AG20443 (cell line): ENCODE data around the gene PGF.
A peak's percentile ranks its signal among the peaks of the same experiment; 100 is the strongest.

ENCODE experiments used
- DNase-seq: peaks from one replicate; pipeline ENCODE4 v3.0.0; 2012; ENCODE audit warnings: low spot score, mixed read lengths

Gene PGF

GRCh38 chr14:74919421-74920165 is 35.8 kb downstream of the PGF start:
- peak; percentile 53 for DNase-seq

DNA sequence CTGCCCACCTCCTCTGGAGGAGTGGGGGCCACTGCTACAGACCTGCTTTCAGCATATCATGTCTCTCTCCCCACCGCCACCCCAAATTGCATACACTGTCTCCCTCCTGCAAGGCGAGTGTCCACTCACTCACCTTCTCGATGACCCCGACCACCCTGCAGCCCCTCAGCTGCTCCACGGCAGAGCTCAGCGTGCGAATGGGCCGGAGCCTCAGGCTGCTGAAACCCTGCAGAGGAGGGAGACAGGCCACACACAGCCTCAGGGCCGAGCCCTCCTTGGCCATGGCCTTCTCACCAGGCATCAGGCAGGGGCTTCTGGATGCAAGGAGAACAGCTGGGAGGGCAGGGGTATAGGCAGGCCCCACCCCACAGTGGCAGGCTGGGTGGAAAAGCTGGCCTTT is 37.0 kb downstream of the PGF start:
- DNase-seq: no peak

- no peak for DNase-seq
Observed at GRCh38 chr14:74917646-74918081, 37.7 kb downstream of the PGF start.

GRCh38 chr14:74917178-74917543 is 38.2 kb downstream of the PGF start:
- DNase-seq: no peak

GRCh38 chr14:74915826-74916225 is 39.6 kb downstream of the PGF start:
- DNase-seq: no peak

- DNase-seq: no peak
Observed at GRCh38 chr14:74915426-74915825, 40.0 kb downstream of the PGF start.

- DNase-seq: peak; percentile 89
Observed at GRCh38 chr14:74913986-74914573, 41.3 kb downstream of the PGF start.

DNA sequence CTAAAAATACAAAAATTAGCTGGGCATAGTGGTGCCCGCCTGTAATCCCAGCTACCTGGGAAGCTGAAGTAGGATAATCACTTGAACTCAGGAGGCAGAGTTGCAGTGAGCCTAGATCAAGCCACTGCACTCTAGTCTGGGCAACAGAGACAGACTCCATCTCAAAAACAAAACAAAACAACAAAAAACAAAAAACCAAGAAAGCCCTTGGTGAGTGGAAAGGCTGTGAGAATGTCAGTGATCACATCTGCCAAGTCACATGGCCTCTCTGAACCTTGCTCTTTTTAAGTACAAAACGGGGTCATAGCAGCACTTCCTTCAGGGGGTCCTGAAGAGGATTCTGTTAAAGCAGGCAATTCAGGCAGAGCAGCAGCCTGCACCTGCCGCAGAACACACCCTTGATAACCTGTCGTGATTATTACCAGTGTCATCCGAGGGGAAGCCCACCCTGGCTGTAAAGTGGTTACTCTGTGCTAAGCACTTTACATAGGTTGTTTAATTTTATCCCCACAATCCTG is 41.9 kb downstream of the PGF start:
- DNase-seq: no peak

DNA sequence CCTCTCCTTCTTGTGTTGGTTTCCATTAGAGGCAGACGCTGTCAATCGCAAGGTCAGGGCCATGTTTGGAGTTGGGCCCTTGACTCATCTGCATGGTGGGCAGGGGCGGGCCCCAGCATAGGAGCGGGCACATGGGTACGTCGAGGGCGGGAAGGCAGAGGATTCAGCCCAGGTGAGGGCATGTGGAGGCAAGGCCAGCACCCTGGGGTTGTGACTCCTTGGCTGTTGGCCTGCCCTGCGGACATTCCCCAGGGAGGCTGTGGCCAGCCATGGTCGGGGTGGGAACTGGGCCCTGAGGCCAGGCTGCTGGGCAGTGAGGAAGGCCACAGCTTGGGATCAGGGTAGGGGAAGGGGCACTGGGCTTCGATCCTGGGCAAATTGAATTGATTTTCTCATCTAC is 42.6 kb downstream of the PGF start:
- DNase-seq: no peak

GRCh38 chr14:74912111-74912510 is 43.3 kb downstream of the PGF start:
- DNase-seq: no peak

- DNase-seq: no peak
Observed at GRCh38 chr14:74911704-74912103, 43.7 kb downstream of the PGF start.

DNA sequence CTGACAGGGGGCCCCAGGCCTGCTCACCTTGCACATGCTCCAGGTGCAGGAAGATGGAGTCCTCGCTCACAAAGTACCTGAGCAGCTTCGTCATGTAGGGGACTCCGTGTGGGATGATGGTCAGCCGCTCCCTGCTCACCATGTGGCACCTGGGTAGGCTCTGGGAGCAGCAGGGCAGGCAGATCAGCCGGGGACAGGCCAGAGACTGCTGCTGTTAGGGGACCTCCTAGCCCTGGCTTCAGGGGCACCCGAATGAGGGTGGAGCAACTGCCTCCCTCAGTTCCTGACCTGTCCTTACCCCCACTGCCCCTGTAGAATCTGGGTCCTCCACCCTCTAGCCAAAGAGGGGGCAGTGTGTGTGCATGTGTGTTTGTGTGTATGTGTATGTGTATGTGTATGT is 44.2 kb downstream of the PGF start:
- no peak for DNase-seq

DNA sequence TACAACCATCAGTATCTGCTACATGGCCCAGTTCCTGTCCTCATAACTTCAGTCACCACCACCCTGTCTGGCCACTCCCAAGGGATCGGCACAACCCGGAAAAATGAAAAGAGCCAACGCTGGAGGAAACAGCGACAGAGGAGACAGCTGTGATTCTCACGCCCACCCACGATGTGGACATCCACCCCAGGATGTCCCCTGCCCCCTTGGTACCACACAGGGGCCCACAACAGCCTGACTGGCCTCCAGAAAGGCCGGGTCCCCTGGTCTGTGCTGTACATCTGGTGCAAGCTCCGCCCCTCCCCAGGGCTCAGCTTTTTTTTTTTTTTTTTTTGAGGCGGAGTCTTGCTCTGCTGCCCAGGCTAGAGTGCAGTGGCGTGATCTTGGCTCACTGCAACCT is 44.8 kb downstream of the PGF start:
- no peak for DNase-seq

DNA sequence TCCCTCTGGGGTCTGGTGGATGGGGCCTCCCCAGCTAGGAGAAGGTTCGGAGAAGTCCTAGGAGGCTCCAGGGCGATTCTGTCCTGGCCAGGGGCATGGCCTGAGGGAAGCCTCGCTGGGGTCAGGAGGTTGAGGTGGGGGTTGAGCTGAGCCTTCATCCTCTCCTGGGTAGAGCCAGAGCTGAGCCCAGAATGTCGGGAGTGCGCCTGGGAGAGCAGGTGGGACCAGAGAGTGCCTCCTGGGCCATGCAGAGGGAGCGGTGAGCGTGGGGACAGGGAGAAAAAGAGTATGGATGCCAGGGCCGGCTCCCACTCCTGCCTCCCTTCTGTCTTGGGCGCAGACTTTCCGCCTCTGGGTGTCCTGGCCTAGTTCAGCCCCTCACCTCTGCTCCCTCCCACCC is 45.5 kb downstream of the PGF start:
- no peak for DNase-seq

DNA sequence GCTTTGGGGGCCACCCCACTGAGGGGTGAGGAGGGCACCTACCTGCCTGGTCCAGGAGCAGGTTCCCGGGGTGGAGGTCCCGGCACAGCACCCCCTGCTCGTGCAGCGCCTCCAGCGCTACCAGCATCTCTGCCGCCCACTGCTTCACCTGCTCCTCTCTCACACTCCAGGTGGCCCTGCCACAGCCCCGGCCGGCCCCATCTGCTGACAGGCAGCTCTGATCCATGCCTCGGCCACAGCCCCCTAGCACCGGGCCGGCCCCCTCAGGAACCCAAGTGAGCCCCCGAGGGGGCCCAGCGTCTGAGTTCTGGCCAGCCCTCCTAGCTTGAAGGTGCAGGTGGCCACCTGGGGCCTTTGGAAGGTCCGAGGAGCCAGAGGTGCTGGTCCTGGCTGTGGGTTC is 45.9 kb downstream of the PGF start:
- DNase-seq: no peak

- DNase-seq: no peak
Observed at GRCh38 chr14:74908861-74909341, 46.5 kb downstream of the PGF start.

- no peak for DNase-seq
Observed at GRCh38 chr14:74907744-74908143, 47.7 kb downstream of the PGF start.

DNA sequence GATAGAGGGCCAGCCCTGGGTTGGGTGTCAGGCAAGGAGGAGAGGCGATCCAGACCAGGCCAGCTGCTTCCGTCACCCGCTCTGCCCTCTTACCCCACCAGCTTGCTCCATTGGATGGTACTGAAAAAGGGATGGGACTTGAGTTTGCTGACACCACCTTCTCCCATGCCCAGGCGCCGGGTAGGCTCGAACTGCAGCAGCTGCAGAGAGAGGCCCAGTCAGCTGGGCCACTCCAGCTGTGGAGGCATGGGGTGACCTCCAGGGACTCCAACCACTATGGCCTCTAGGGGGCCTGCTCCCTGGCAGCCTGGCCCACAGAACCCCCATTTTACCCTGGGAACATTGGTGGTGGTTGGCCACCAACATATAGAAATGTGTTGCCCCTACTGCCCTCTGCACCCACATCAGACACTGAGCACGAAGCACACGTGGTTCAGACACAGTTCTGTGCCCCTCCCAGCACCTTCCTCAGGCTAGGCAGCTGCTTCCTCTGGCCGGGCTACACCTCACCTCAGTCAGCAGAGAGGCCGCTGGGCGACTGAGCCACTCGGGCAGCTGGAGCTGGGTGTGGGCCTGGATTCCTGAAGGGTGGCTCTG is 48.4 kb downstream of the PGF start:
- no peak for DNase-seq

DNA sequence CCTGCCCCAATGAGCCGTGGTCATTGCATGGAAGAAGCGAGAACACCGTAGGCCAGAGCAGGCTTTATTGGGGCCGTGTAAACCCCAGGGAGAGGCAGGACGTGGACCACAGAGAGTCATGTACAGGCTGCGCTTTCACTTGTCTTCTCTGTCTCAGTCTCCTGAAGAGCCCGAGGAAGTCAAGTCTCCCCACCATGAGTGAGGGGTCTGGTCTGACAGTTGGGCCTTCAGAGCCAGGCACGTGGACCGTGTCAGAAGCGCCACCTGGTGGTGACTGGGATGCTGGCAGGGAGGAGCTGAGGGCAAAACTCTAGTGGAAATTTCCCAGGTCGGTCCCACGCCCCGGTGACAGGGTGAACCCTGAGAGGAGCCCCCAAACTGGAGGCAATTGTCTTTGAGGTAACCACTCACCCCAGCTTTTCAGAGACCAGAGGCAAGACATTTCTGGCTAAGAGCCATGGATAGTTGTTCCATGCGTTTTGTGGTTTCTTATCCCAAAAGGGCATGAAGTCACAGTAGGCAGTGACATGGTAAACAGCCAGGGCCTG is 49.7 kb downstream of the PGF start:
- DNase-seq: peak; percentile 86

DNA sequence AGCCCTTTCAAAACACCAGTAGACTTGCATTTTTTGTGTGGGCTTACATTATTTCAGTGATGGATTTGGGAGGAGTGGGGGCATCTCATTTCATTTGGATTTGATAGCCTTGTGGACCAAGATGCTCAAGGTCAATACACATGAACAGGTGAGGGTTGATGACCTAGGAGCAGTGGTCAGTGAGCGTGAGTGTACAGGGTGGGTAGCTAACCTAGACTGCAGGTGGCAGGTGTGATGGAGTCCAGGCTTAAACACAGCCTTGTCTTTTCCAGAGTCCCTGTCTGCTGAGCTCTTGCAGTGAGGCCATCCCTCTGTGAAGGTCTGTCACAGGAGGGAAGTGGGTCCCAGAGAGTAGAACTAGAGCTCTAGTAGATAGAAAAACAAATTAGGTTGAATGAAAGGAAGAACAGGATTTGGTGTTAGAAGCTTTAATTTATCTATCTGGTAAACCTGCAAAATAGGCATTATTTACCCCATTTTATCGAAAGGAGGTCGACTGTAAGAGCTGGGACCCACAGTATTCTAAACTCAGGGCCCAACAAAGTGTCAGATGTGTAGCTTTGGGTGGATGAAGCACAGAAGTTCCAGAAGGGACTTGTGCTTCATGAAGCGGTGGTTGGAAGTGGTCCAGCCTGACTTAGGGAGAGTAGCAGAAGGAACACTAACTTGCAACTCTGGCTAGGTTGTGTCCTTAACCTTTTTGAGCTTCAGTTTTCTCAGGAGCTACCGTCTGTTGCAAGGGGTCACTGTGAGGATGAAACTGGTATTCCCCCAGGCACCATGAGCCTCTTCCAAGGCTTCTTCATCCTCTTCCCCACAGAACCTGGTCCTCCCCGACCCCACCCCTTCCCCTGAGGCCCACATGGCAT is 50.5 kb downstream of the PGF start:
- DNase-seq: no peak

GRCh38 chr14:74902941-74903705 is 52.3 kb downstream of the PGF start:
- DNase-seq: no peak
